Ishikawa (cell line): ENCODE results near the gene ARHGEF5.

ENCODE experiments used
- CEBPB ChIP-seq: IDR thresholded peaks from 2 replicates; pipeline ENCODE4 v1.6.1; 2012
- CREB1 ChIP-seq: IDR thresholded peaks from 2 replicates; pipeline ENCODE4 v1.6.1; 2012; ENCODE audit warnings: low read depth
- EGR1 ChIP-seq: IDR thresholded peaks from 2 replicates; pipeline ENCODE4 v1.6.1; 2012
- EP300 ChIP-seq: IDR thresholded peaks from 2 replicates; pipeline ENCODE4 v1.6.1; 2012; ENCODE audit warnings: borderline replicate concordance
- FOXM1 ChIP-seq: IDR thresholded peaks from 2 replicates; pipeline ENCODE4 v1.6.1; 2012; ENCODE audit warnings: low read depth, borderline replicate concordance
- NFIC ChIP-seq: IDR thresholded peaks from 2 replicates; pipeline ENCODE4 v1.6.1; 2012
- RAD21 ChIP-seq: IDR thresholded peaks from 2 replicates; pipeline ENCODE4 v1.6.1; 2012; ENCODE audit warnings: low read depth
- TAF1 ChIP-seq: IDR thresholded peaks from 2 replicates; pipeline ENCODE4 v1.6.1; 2012; ENCODE audit warnings: low read depth, mild to moderate bottlenecking
- TCF12 ChIP-seq: IDR thresholded peaks from 2 replicates; pipeline ENCODE4 v1.6.1; 2012; ENCODE audit warnings: low read depth
- TEAD4 ChIP-seq: IDR thresholded peaks from 2 replicates; pipeline ENCODE4 v1.6.1; 2012
- YY1 ChIP-seq: IDR thresholded peaks from 2 replicates; pipeline ENCODE4 v1.6.1; 2012; ENCODE audit warnings: low read depth
- ZBTB7A ChIP-seq: IDR thresholded peaks from 2 replicates; pipeline ENCODE4 v1.6.1; 2012; ENCODE audit warnings: low read depth
- TF ChIP-seq, protein P1 (sequence below): IDR thresholded peaks from 2 replicates; pipeline ENCODE4 v1.6.1; 2012
- TF ChIP-seq, protein P2 (sequence below): IDR thresholded peaks from 2 replicates; pipeline ENCODE4 v1.6.1; 2012; ENCODE audit warnings: low read depth, mild to moderate bottlenecking
- TF ChIP-seq, protein P3 (sequence below): IDR thresholded peaks from 2 replicates; pipeline ENCODE4 v1.6.1; 2012

The ARHGEF5 gene

DNA sequence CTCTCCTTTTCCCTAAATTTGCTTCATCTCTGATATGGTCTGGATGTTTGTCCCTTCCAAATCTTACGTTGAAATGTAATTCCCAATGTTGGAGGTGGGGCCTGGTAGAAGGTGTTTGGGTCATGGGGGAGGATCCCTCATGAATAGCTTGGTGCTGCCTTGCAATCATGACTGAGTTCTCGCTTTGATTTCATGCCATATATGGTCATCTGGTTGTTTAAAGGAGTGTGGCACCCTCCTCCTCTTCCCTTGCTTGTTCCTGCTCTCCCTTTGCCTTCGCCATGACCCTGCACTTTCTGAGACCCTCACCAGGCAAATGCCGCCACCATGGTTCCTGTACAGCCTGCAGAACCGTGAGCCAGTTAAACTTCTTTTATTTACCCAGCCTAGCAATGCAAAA lies 33.7 kb downstream of the ARHGEF5 start:
- TF ChIP-seq ZBTB7A (no peak), TCF12 (no peak), NFIC (no peak), CREB1 (no peak), RAD21 (no peak), FOXM1 (no peak), CEBPB (no peak), YY1 (no peak), TEAD4 (no peak), EGR1 (no peak), TAF1 (no peak), EP300 (no peak)
- TF ChIP-seq, protein P1, sequence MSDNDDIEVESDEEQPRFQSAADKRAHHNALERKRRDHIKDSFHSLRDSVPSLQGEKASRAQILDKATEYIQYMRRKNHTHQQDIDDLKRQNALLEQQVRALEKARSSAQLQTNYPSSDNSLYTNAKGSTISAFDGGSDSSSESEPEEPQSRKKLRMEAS: no peak
- TF ChIP-seq, protein P2, sequence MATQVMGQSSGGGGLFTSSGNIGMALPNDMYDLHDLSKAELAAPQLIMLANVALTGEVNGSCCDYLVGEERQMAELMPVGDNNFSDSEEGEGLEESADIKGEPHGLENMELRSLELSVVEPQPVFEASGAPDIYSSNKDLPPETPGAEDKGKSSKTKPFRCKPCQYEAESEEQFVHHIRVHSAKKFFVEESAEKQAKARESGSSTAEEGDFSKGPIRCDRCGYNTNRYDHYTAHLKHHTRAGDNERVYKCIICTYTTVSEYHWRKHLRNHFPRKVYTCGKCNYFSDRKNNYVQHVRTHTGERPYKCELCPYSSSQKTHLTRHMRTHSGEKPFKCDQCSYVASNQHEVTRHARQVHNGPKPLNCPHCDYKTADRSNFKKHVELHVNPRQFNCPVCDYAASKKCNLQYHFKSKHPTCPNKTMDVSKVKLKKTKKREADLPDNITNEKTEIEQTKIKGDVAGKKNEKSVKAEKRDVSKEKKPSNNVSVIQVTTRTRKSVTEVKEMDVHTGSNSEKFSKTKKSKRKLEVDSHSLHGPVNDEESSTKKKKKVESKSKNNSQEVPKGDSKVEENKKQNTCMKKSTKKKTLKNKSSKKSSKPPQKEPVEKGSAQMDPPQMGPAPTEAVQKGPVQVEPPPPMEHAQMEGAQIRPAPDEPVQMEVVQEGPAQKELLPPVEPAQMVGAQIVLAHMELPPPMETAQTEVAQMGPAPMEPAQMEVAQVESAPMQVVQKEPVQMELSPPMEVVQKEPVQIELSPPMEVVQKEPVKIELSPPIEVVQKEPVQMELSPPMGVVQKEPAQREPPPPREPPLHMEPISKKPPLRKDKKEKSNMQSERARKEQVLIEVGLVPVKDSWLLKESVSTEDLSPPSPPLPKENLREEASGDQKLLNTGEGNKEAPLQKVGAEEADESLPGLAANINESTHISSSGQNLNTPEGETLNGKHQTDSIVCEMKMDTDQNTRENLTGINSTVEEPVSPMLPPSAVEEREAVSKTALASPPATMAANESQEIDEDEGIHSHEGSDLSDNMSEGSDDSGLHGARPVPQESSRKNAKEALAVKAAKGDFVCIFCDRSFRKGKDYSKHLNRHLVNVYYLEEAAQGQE: no peak
- TF ChIP-seq, protein P3, sequence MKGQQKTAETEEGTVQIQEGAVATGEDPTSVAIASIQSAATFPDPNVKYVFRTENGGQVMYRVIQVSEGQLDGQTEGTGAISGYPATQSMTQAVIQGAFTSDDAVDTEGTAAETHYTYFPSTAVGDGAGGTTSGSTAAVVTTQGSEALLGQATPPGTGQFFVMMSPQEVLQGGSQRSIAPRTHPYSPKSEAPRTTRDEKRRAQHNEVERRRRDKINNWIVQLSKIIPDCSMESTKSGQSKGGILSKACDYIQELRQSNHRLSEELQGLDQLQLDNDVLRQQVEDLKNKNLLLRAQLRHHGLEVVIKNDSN: no peak

DNA sequence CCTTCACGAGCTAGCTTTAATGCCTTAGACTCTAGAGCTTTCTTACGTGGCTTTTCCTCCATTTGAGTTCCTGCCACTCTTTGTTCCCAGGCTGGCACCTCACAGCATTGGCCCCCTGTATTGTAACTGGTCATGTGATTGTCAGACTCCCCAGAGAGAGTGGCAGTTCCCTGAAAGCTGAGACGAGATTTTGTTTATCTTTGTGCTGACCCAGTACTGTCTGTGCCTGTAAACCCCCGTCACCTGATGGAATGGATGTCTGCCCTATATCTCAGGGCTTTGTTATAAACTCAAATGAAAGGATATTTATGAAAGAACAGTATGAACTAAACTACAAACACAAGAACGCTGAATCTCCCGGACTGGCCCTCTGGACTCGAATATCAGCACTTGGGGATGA lies 35.3 kb downstream of the ARHGEF5 start:
- TF ChIP-seq NFIC (no peak), TCF12 (no peak), CREB1 (no peak)
- TF ChIP-seq, protein P3: no peak

DNA sequence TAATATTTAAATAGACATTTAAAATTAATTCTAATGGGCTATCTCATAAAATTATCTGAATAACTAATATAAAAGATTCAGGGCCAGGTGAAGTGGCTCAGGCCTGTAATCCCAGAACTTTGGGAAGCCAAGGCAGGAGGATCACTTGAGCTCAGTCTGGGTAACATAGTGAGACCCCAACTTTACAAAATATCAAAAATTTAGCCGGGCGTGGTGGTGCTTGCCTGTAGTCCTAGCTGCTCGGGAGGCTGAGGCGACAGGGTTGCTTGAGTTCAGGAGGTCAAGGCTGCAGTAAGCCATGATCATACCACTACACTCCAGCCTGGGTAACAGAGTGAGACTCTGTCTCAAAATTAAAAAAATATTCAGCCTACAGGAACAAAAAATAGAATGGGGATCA lies 35.8 kb downstream of the ARHGEF5 start:
- no peak for TF ChIP-seq EP300
- TF ChIP-seq FOXM1: no peak

DNA sequence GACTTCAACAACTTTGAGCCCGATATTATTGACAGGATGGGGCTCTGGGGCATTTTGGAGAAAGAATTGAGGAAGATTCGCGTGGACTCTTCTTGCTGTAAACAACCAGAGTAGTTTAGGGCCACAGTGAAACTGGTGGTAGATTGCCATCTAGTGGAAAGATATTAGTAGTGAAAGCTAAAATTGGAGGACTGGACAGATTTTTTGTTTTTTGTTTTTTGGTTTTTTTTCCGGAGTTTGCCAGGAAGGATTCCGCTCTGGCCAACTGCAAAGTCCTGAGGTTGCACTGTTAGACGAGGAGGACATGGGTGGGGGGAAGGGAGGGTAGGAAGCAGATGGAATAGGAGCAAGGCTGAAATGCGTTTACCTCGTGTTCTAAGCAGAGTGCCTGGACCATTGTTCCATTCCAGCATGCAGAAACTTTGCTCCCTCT lies 36.6 kb downstream of the ARHGEF5 start:
- TF ChIP-seq RAD21: peak; percentile 91
- no peak for TF ChIP-seq TAF1

DNA sequence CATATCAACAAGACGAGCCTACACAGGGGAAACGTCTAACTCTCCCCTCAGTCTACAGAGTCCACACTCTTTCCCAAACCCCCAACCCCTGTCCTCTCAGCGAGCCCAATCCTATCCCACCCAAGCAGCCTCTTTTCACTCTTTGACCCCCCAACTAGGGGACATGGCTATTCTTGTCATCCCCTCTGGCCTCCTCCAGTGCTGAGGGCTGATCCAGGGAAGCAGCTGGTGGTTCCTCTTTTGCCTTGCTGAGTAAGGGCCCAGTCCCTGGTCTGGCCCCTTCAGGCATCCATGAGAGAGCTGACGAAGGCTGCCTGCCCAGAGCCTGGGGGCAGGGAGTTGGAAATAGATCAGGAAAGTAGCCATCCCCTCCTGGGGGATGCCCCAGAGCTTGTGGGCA lies 41.9 kb downstream of the ARHGEF5 start:
- TF ChIP-seq CEBPB (no peak), CREB1 (no peak), FOXM1 (no peak), TEAD4 (no peak), EP300 (no peak), EGR1 (no peak), YY1 (no peak), RAD21 (no peak), TCF12 (no peak), ZBTB7A (no peak)
- TF ChIP-seq, protein P3: no peak
- TF ChIP-seq, protein P1: no peak

DNA sequence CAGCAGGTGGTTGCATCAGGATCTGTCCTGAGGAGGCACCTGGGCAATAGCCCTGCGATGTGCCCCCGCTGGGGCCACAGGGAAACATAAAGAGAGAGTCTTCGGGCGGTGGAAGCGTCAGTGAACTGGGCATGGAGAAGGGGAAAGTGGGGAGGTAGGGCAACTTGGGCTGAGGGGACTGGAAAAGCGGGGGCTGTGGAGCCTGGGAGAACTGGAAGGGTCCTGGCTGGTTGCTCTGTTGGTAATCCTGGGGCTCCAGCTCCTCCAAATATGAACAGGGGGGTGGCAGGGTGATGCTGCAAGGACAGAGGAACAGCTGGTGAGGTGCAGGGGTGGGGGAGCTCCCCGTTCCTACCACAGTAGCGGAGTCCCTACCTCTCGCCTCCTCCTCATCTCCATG lies 43.1 kb downstream of the ARHGEF5 start:
- TF ChIP-seq RAD21: no peak
- TF ChIP-seq EP300: no peak
- no peak for TF ChIP-seq CREB1
- TF ChIP-seq, protein P2: no peak
- TF ChIP-seq, protein P1: no peak
- no peak for TF ChIP-seq TEAD4
- TF ChIP-seq, protein P3: no peak
- no peak for TF ChIP-seq TAF1
- TF ChIP-seq ZBTB7A: no peak
- TF ChIP-seq YY1: no peak
- TF ChIP-seq CEBPB: no peak
- no peak for TF ChIP-seq EGR1
- no peak for TF ChIP-seq NFIC
- no peak for TF ChIP-seq FOXM1
- TF ChIP-seq TCF12: no peak
